ENCODE results near the gene ECI1.
"Not testable (repeated sequence)": the region's sequence is repeated elsewhere in the genome, so short reads cannot be mapped to it uniquely, and the experiment has no call there.

The ECI1 gene

DNA sequence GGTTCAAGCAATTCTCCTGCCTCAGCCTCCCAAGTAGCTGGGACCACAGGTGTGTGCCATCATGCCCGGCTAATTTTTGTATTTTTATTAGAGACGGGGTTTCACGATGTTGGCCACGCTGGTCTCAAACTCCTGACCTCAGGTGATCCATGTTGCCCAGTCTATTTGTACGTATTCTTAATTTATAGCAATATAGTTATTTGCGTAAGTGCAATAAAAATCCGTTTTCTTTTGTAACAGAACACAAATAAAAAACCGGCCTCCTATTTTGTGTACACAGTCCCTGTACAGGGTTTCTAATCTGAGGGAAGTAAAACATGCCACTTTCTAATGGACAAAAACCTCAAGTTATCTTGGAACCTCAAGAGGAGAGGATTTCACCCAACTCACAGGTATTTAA lies 8.9 kb upstream of the ECI1 start:
- TF ChIP-seq, protein P1, sequence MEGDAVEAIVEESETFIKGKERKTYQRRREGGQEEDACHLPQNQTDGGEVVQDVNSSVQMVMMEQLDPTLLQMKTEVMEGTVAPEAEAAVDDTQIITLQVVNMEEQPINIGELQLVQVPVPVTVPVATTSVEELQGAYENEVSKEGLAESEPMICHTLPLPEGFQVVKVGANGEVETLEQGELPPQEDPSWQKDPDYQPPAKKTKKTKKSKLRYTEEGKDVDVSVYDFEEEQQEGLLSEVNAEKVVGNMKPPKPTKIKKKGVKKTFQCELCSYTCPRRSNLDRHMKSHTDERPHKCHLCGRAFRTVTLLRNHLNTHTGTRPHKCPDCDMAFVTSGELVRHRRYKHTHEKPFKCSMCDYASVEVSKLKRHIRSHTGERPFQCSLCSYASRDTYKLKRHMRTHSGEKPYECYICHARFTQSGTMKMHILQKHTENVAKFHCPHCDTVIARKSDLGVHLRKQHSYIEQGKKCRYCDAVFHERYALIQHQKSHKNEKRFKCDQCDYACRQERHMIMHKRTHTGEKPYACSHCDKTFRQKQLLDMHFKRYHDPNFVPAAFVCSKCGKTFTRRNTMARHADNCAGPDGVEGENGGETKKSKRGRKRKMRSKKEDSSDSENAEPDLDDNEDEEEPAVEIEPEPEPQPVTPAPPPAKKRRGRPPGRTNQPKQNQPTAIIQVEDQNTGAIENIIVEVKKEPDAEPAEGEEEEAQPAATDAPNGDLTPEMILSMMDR (IDR thresholded peaks at IDR 0.05; ENCODE audit: insufficient read depth, low read length, poor library complexity, severe bottlenecking) = no peak
- DNase-seq (ENCODE audit: extremely low read depth, insufficient read length) = no peak
- H3K36me3 ChIP-seq (ENCODE audit: control insufficient read depth, insufficient read depth, low read length) = peaks cover 45% of the 10 kb centered on the region
- H3K27me3 ChIP-seq (replicated peaks; ENCODE audit: control insufficient read depth, insufficient read depth, low read length) = no peaks in the 10 kb centered on the region
- H3K4me3 ChIP-seq (replicated peaks; ENCODE audit: low read depth, low read length) = no peak overlapping the region

DNA sequence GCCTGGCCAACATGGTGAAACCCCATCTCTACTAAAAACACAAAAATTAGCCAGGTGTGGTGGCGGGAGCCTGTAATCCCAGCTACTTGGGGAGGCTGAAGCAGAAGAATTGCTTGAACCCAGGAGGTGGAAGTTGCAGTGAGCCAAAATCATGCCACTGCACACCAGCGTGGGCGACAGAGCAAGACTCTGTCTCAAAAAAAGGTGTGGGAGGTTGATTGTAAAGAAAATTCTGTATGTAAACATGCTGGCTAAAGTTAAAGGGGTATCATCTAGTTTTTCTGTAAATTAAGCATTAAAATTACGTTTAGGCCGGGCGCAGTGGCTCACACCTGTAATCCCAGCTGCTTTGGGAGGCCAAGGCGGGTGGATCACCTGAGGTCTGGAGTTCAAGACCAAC lies 7.1 kb upstream of the ECI1 start:
- DNase-seq (ENCODE audit: extremely low read depth, insufficient read length) = not testable (repeated sequence)
- H3K36me3 ChIP-seq (ENCODE audit: control insufficient read depth, insufficient read depth, low read length) = peaks cover 44% of the 10 kb centered on the region

DNA sequence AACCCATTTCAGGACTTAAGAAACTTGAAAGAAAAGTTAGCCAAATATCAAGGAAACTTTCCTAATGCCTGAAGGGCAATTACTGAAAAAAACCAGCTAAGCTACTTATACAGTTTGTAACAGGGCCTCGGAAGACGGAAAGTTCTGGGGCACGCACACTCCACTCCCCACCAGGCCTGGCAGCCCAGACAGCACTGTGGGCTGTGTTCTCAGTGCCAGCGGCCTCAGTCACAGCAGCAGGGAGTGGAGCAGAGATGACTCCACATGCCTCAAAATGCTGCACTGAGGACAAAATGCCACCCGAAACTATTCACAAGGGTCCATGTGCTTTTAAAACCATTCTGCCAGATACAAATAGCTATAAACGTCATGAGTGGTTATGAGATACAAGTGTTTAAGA lies 6.3 kb upstream of the ECI1 start:
- TF ChIP-seq, protein P1 (IDR thresholded peaks at IDR 0.05; ENCODE audit: insufficient read depth, low read length, poor library complexity, severe bottlenecking) = no peak
- no peaks in the 10 kb centered on the region for H3K27me3 ChIP-seq (replicated peaks; ENCODE audit: control insufficient read depth, insufficient read depth, low read length)
- no peak for DNase-seq (ENCODE audit: extremely low read depth, insufficient read length)
- H3K36me3 ChIP-seq (ENCODE audit: control insufficient read depth, insufficient read depth, low read length) = peaks cover 42% of the 10 kb centered on the region
- no peak overlapping the region for H3K4me3 ChIP-seq (replicated peaks; ENCODE audit: low read depth, low read length)

More for the DNA sequence above, 7.1 kb upstream of the ECI1 start:
- not testable (repeated sequence) for H3K4me3 ChIP-seq (replicated peaks; ENCODE audit: low read depth, low read length); H3K27me3 ChIP-seq (replicated peaks; ENCODE audit: control insufficient read depth, insufficient read depth, low read length)

DNA sequence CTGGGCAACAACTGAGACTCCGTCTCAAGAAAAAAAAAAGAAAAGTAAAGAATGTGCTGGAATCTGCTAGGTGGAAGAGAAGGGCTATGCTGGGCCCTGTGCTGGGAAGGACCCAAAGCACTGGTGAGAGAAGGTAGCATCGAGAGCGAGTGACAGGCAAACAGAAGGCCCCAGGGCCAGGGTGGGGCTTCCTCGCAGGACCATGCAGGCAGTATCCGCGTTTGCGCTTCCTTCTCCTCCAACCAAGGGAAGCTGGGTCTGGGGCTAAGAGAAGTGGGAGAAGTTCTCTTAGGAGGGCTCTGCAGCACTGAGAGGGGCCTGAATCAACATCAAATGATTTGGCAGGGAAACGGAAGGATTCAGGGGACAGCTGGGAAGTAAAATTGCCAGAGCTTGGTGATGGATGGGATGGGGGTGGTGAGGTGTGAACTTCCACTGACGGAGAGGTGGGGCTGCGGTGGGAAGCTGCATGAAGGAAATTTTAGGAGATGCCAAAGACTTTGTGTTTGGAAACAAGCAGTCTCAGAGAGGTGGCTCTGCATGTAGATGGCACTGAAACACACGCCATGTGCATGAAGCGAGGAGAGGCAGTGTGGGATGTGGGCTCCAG lies 5.2 kb upstream of the ECI1 start:
- DNase-seq (ENCODE audit: extremely low read depth, insufficient read length) = no peak
- no peaks in the 10 kb centered on the region for H3K27me3 ChIP-seq (replicated peaks; ENCODE audit: control insufficient read depth, insufficient read depth, low read length)
- TF ChIP-seq, protein P1 (IDR thresholded peaks at IDR 0.05; ENCODE audit: insufficient read depth, low read length, poor library complexity, severe bottlenecking) = no peak
- no peak overlapping the region for H3K4me3 ChIP-seq (replicated peaks; ENCODE audit: low read depth, low read length)
- peaks cover 34% of the 10 kb centered on the region for H3K36me3 ChIP-seq (ENCODE audit: control insufficient read depth, insufficient read depth, low read length)

DNA sequence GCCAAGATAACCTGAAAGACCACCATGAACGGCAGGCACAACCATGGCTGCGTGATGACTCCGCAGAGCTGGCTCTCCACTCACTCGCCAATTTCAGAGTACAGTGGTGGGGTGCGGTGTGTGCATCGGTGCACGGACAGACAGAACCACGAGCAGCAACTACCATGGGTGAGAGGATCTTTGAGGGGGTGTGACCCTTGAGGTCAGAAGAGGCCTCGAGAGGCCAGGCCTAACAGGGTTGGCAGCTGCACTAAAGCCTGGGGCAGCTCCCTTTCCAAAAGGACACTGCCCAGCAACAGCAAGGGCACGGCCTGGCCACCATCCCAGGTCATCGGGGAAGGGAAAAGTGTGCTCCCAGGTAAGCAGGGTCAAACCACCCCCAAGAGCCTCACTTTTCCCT lies 1.9 kb upstream of the ECI1 start:
- no peaks in the 10 kb centered on the region for H3K27me3 ChIP-seq (replicated peaks; ENCODE audit: control insufficient read depth, insufficient read depth, low read length)
- TF ChIP-seq, protein P1 (IDR thresholded peaks at IDR 0.05; ENCODE audit: insufficient read depth, low read length, poor library complexity, severe bottlenecking) = no peak
- peaks cover 29% of the 10 kb centered on the region for H3K36me3 ChIP-seq (ENCODE audit: control insufficient read depth, insufficient read depth, low read length)
- no peak overlapping the region for H3K4me3 ChIP-seq (replicated peaks; ENCODE audit: low read depth, low read length)
- DNase-seq (ENCODE audit: extremely low read depth, insufficient read length) = no peak

DNA sequence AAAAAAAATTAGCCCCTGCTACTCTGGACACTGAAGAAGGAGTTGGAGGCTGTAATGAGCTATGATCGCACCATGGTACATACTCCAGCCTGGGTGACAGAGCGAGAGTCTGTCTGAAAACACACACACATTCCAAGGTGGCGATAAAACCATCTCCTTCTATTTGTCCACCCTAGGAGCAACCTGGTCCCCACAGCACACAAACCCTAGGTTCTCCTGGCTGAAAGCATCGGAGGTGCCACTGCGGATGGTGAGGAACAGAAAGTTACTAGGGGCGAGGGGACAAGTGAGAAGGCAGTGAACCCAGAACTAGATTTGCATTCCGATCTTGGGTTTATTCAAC lies 1.4 kb upstream of the ECI1 start:
- peaks cover 27% of the 10 kb centered on the region for H3K36me3 ChIP-seq (ENCODE audit: control insufficient read depth, insufficient read depth, low read length)
- DNase-seq (ENCODE audit: extremely low read depth, insufficient read length) = no peak
- H3K27me3 ChIP-seq (replicated peaks; ENCODE audit: control insufficient read depth, insufficient read depth, low read length) = no peaks in the 10 kb centered on the region
- TF ChIP-seq, protein P1 (IDR thresholded peaks at IDR 0.05; ENCODE audit: insufficient read depth, low read length, poor library complexity, severe bottlenecking) = no peak
- H3K4me3 ChIP-seq (replicated peaks; ENCODE audit: low read depth, low read length) = no peak overlapping the region
